CD4-positive, alpha-beta T cell (primary cell): ENCODE results near the gene MBTPS2. TPM values are rescaled to one million over a fixed set of nuclear protein-coding genes. Genes with fewer than 3 reads are reported as not detected.

Experiments
- ATAC-seq: fragments of 200-7000 bp; cut with Tn5 transposase; one replicate; pipeline ENCODE4 v1.10.0; 2022; ENCODE audit warnings: mild to moderate bottlenecking; ENCODE audit not compliant: poor library complexity
- CTCF ChIA-PET: fragments of 350-600 bp; sonication (Branson Sonifier 250); formaldehyde crosslinking; loops from one replicate; lab custom pipeline; 2021; ENCODE audit warnings: antibody characterized with exemption, inconsistent platforms; lab: Charles Lee
- POLR2A ChIA-PET: fragments of 350-600 bp; sonication (Branson Sonifier 250); formaldehyde crosslinking; loops from one replicate; lab custom pipeline; 2021; ENCODE audit warnings: antibody characterized with exemption, inconsistent platforms; lab: Charles Lee
- DNase-seq, 14 experiments: peaks; one replicate each; pipeline ENCODE4 v3.0.0-alpha.2; 2013 to 2020; ENCODE audit warnings: mixed read lengths in 2 of 14
- H3K27ac ChIP-seq, 2 donors: one replicate each; pipeline versions ENCODE4 v1.5.1 to v1.7.0; 2013; ENCODE audit warnings: low read length in 2 of 2, low read depth in 1 of 2, mild to moderate bottlenecking in 1 of 2
- H3K27me3 ChIP-seq, 2 experiments: 1 replicate in 1 of 2; 2 replicates in 1 of 2; pipeline versions ENCODE4 v1.6.1 to v1.7.0; 2013; ENCODE audit warnings: low read length in 2 of 2, control low read depth in 1 of 2, mild to moderate bottlenecking in 1 of 2, moderate library complexity in 1 of 2; ENCODE audit not compliant: insufficient read depth in 2 of 2, control insufficient read depth in 1 of 2
- H3K36me3 ChIP-seq: one replicate; pipeline ENCODE4 v1.6.1; 2013; ENCODE audit warnings: low read length, control low read depth; ENCODE audit not compliant: insufficient read depth
- H3K4me1 ChIP-seq: one replicate; pipeline ENCODE4 v1.6.1; 2013; ENCODE audit warnings: low read length, control low read depth; ENCODE audit not compliant: insufficient read depth
- H3K4me3 ChIP-seq: one replicate; pipeline ENCODE4 v1.5.1; 2013; ENCODE audit warnings: mild to moderate bottlenecking, low read length, moderate library complexity
- H3K9me3 ChIP-seq, 2 experiments: 1 replicate in 1 of 2; 2 replicates in 1 of 2; pipeline versions ENCODE4 v1.6.1 to v1.7.0; 2013; ENCODE audit warnings: low read length in 2 of 2, mild to moderate bottlenecking in 2 of 2, control low read depth in 1 of 2, moderate library complexity in 1 of 2; ENCODE audit not compliant: control insufficient read depth in 1 of 2, insufficient read depth in 1 of 2
- H3K27ac Mint-ChIP-seq: one replicate; pipeline ENCODE4 v1.8.0; 2020; ENCODE audit warnings: mixed read lengths
- H3K27me3 Mint-ChIP-seq: one replicate; pipeline ENCODE4 v1.8.0; 2021; ENCODE audit warnings: mixed read lengths
- H3K36me3 Mint-ChIP-seq: one replicate; pipeline ENCODE4 v1.8.0; 2021; ENCODE audit warnings: low read depth, mixed read lengths
- H3K4me1 Mint-ChIP-seq: one replicate; pipeline ENCODE4 v1.8.0; 2021; ENCODE audit warnings: low read depth, mixed read lengths
- H3K4me3 Mint-ChIP-seq: one replicate; pipeline ENCODE4 v1.8.0; 2020; ENCODE audit warnings: mild to moderate bottlenecking, mixed read lengths
- H3K9me3 Mint-ChIP-seq: one replicate; pipeline ENCODE4 v1.8.0; 2020; ENCODE audit warnings: mixed read lengths
- CTCF ChIP-seq: fragments of 200-600 bp; IDR thresholded peaks from one replicate; pipeline ENCODE4 v1.8.0; 2022; ENCODE audit warnings: antibody characterized with exemption, mild to moderate bottlenecking
- intact Hi-C, 2 experiments: fragments of 100-400 bp; cut with DNase I in 1 of 2; cut with micrococcal nuclease in 1 of 2; formaldehyde crosslinking; loops; one replicate each; pipeline versions ENCODE4 v1.15.1 to v1.9.0; 2023 to 2025; cut with DNase I, micrococcal nuclease
- total RNA-seq, 174 experiments: library from RNA in 2 of 174; stranded (reverse) in 2 of 174; gene quantifications; one replicate each; pipeline ENCODE4 v1.2.3 and lab custom pipeline; 2021 to 2026

MBTPS2 gene
- total RNA-seq, 2 experiments from 2014 or later: 3.1 to 3.4 TPM

GRCh38 chrX:21847342-21847741 lies 7.9 kb downstream of the MBTPS2 start:
- H3K4me3 Mint-ChIP-seq: no peak overlapping the region
- DNase-seq: no peak
- no peaks in the 10 kb centered on the region for H3K4me1 Mint-ChIP-seq
- H3K9me3 Mint-ChIP-seq: no peaks in the 10 kb centered on the region
- Histone ChIP-seq H3K27me3 (no peaks in the 10 kb centered on the region), H3K9me3 (no peaks in the 10 kb centered on the region), H3K36me3 (peaks cover 31% of the 10 kb centered on the region), H3K27ac (no peak overlapping the region), H3K4me1 (no peaks in the 10 kb centered on the region), H3K4me3 (no peak overlapping the region)
- no peak overlapping the region for H3K27ac Mint-ChIP-seq
- no peak for TF ChIP-seq CTCF
- H3K27me3 Mint-ChIP-seq: no peaks in the 10 kb centered on the region
- H3K36me3 Mint-ChIP-seq: peaks cover 44% of the 10 kb centered on the region
- ChIA-PET CTCF (no interaction called here), POLR2A (no interaction called here)
- intact Hi-C loops: no loop called here
- ATAC-seq: no peak

GRCh38 chrX:21853578-21853977 lies 14.2 kb downstream of the MBTPS2 start:
- POLR2A ChIA-PET: no interaction called here
- no peak for ATAC-seq

GRCh38 chrX:21855937-21856415 lies 16.6 kb downstream of the MBTPS2 start, which contains the start of gene YY2:
TSS of gene YY2 (plus strand) at chrX:21855987. CDS start at chrX:21856485, 498 bp downstream.
- Mint-ChIP-seq H3K4me3 (no peak within 1 kb of the TSS), H3K27me3 (no peaks in the 10 kb centered on the region), H3K4me1 (no peaks in the 10 kb centered on the region), H3K27ac (no peak within 1 kb of the TSS), H3K9me3 (no peaks in the 10 kb centered on the region), H3K36me3 (peaks cover 49% of the 10 kb centered on the region)
- Histone ChIP-seq H3K36me3 (peaks cover 29% of the 10 kb centered on the region), H3K4me3 (no peak within 1 kb of the TSS), H3K4me1 (no peaks in the 10 kb centered on the region), H3K9me3 (no peaks in the 10 kb centered on the region), H3K27ac (no peak within 1 kb of the TSS), H3K27me3 (no peaks in the 10 kb centered on the region)
- intact Hi-C loops: no loop called here
- ATAC-seq (no peak), DNase-seq (no peak)
- ChIA-PET POLR2A (no interaction called here), CTCF (no interaction called here)
- no peak for TF ChIP-seq CTCF

More at GRCh38 chrX:21853578-21853977, 14.2 kb downstream of the MBTPS2 start:
- intact Hi-C loops: no loop called here
- H3K36me3 ChIP-seq: peaks cover 29% of the 10 kb centered on the region
- H3K4me3 ChIP-seq: no peak overlapping the region
- H3K27ac Mint-ChIP-seq: no peak overlapping the region
- no peaks in the 10 kb centered on the region for H3K4me1 ChIP-seq
- H3K4me1 Mint-ChIP-seq: no peaks in the 10 kb centered on the region
- H3K27ac ChIP-seq: no peak overlapping the region
- no peak overlapping the region for H3K4me3 Mint-ChIP-seq
- H3K9me3 ChIP-seq: no peaks in the 10 kb centered on the region
- CTCF ChIA-PET: interaction anchor here (1.6 kb wide), 1 partner anchor 11 kb away, joined by 3 read pairs; no protein-coding TSS in a partner anchor
- no peak for DNase-seq
- H3K9me3 Mint-ChIP-seq: no peaks in the 10 kb centered on the region
- peaks cover 59% of the 10 kb centered on the region for H3K36me3 Mint-ChIP-seq
- H3K27me3 ChIP-seq: no peaks in the 10 kb centered on the region
- no peak for TF ChIP-seq CTCF
- no peaks in the 10 kb centered on the region for H3K27me3 Mint-ChIP-seq
